Muscle of leg (tissue), 16 donors: ENCODE measurements around the gene SSBP1. TPM values are rescaled to one million over a fixed set of nuclear protein-coding genes. Genes with fewer than 3 reads are reported as not detected.
"Not testable (repeated sequence)": the region's sequence is repeated elsewhere in the genome, so short reads cannot be mapped to it uniquely, and the experiment has no call there.

ENCODE experiments used
- DNase-seq: peaks from one replicate; pipeline ENCODE4 v3.0.0; 2013
- H3K27ac ChIP-seq: one replicate; pipeline ENCODE4 v1.5.1; 2013; ENCODE audit warnings: mild to moderate bottlenecking, low read length, control low read depth
- H3K27me3 ChIP-seq: one replicate; pipeline ENCODE4 v1.6.1; 2013; ENCODE audit warnings: low read length; ENCODE audit not compliant: control insufficient read depth, insufficient read depth
- H3K36me3 ChIP-seq: one replicate; pipeline ENCODE4 v1.6.1; 2013; ENCODE audit warnings: low read length; ENCODE audit not compliant: control insufficient read depth, insufficient read depth
- H3K4me1 ChIP-seq: one replicate; pipeline ENCODE4 v1.6.1; 2013; ENCODE audit warnings: low read length; ENCODE audit not compliant: control insufficient read depth, insufficient read depth
- H3K4me3 ChIP-seq: one replicate; pipeline ENCODE4 v1.5.1; 2013; ENCODE audit warnings: low read length, control low read depth
- H3K9me3 ChIP-seq: replicated peaks from 2 replicates; pipeline ENCODE4 v1.6.1; 2013; ENCODE audit warnings: low read depth, low read length; ENCODE audit not compliant: control insufficient read depth
- WGBS: methylation state at CpG from one replicate; pipeline ENCODE4 v1.1.5; 2013; ENCODE audit warnings: missing lambda C conversion rate; ENCODE audit not compliant: insufficient coverage; 5-methylcytosine and 5-hydroxymethylcytosine counted together
- long read RNA-seq, 11 donors: transcript quantifications; one replicate each; lab custom pipeline, GENCODE V29; 2026
- polyA plus RNA-seq, 8 donors: library from polyadenylated mRNA; unstranded; fragments of 120-200 nt; gene quantifications; one replicate each; pipeline versions ENCODE4 v1.2.1 to v1.2.3, GENCODE V29; 2013; ENCODE audit warnings: inconsistent platforms in 1 of 8, low replicate concordance in 1 of 8; ENCODE audit not compliant: insufficient read length in 8 of 8, insufficient read depth in 1 of 8
- total RNA-seq: library from RNA; stranded (reverse); fragments of 120-200 nt; gene quantifications from one replicate; pipeline ENCODE4 v1.2.4, GENCODE V29; 2013

Gene SSBP1
- total RNA-seq (134 TPM), polyA plus RNA-seq (100 to 1,000 TPM in 4 of 8 donors, 10 to 100 TPM in 4; 89.1 to 108 (median 99.8) TPM)
- long read RNA-seq, donor 1, transcript SSBP1-201 (7 exons, 687 nt) = major isoform, 16 of 30 reads
- long read RNA-seq, donor 1, partial matches to known transcripts = 6 of 30 reads
- long read RNA-seq, donor 1, other reads (novel, unspliced or antisense) = 0 of 30 reads
- long read RNA-seq, donor 2, transcript SSBP1-201 (7 exons, 687 nt) = major isoform, 13 of 18 reads
- long read RNA-seq, donor 2, partial matches to known transcripts = 0 of 18 reads
- long read RNA-seq, donor 2, other reads (novel, unspliced or antisense) = 0 of 18 reads
- long read RNA-seq, donor 3, transcript SSBP1-201 (7 exons, 687 nt) = major isoform, 31 of 50 reads
- long read RNA-seq, donor 3, transcript SSBP1-214 (7 exons, 636 nt) = minor isoform, 5 of 50 reads
- long read RNA-seq, donor 3, partial matches to known transcripts = 6 of 50 reads
- long read RNA-seq, donor 3, other reads (novel, unspliced or antisense) = 0 of 50 reads
- long read RNA-seq, donor 4, transcript SSBP1-214 (7 exons, 636 nt) = minor isoform, 5 of 70 reads
- long read RNA-seq, donor 4, transcript SSBP1-201 (7 exons, 687 nt) = major isoform, 47 of 70 reads
- long read RNA-seq, donor 4, partial matches to known transcripts = 8 of 70 reads
- long read RNA-seq, donor 4, other reads (novel, unspliced or antisense) = 0 of 70 reads
- long read RNA-seq, donor 5, transcript SSBP1-201 (7 exons, 687 nt) = major isoform, 107 of 152 reads
- long read RNA-seq, donor 5, transcript SSBP1-212 (6 exons, 1,434 nt) = minor isoform, 5 of 152 reads
- long read RNA-seq, donor 5, transcript SSBP1-214 (7 exons, 636 nt) = minor isoform, 21 of 152 reads
- long read RNA-seq, donor 5, partial matches to known transcripts = 13 of 152 reads
- long read RNA-seq, donor 5, other reads (novel, unspliced or antisense) = 0 of 152 reads
- long read RNA-seq, donor 6, transcript SSBP1-214 (7 exons, 636 nt) = minor isoform, 19 of 194 reads
- long read RNA-seq, donor 6, transcript SSBP1-212 (6 exons, 1,434 nt) = minor isoform, 11 of 194 reads
- long read RNA-seq, donor 6, transcript SSBP1-201 (7 exons, 687 nt) = major isoform, 118 of 194 reads
- long read RNA-seq, donor 6, partial matches to known transcripts = 38 of 194 reads
- long read RNA-seq, donor 6, other reads (novel, unspliced or antisense) = 0 of 194 reads
- long read RNA-seq, donor 7, transcript SSBP1-201 (7 exons, 687 nt) = major isoform, 98 of 134 reads
- long read RNA-seq, donor 7, transcript SSBP1-214 (7 exons, 636 nt) = minor isoform, 15 of 134 reads
- long read RNA-seq, donor 7, partial matches to known transcripts = 15 of 134 reads
- long read RNA-seq, donor 7, other reads (novel, unspliced or antisense) = 0 of 134 reads
- long read RNA-seq, donor 8, transcript SSBP1-201 (7 exons, 687 nt) = major isoform, 57 of 87 reads
- long read RNA-seq, donor 8, transcript SSBP1-214 (7 exons, 636 nt) = minor isoform, 8 of 87 reads
- long read RNA-seq, donor 8, transcript SSBP1-212 (6 exons, 1,434 nt) = minor isoform, 5 of 87 reads
- long read RNA-seq, donor 8, partial matches to known transcripts = 15 of 87 reads
- long read RNA-seq, donor 8, other reads (novel, unspliced or antisense) = 0 of 87 reads
- long read RNA-seq, donor 9, transcript SSBP1-214 (7 exons, 636 nt) = minor isoform, 7 of 92 reads
- long read RNA-seq, donor 9, transcript SSBP1-201 (7 exons, 687 nt) = major isoform, 70 of 92 reads
- long read RNA-seq, donor 9, partial matches to known transcripts = 7 of 92 reads
- long read RNA-seq, donor 9, other reads (novel, unspliced or antisense) = 0 of 92 reads
- long read RNA-seq, donor 10, transcript SSBP1-201 (7 exons, 687 nt) = major isoform, 95 of 156 reads
- long read RNA-seq, donor 10, transcript SSBP1-212 (6 exons, 1,434 nt) = minor isoform, 9 of 156 reads
- long read RNA-seq, donor 10, transcript SSBP1-214 (7 exons, 636 nt) = minor isoform, 15 of 156 reads
- long read RNA-seq, donor 10, partial matches to known transcripts = 32 of 156 reads
- long read RNA-seq, donor 10, other reads (novel, unspliced or antisense) = 0 of 156 reads
- long read RNA-seq, donor 11, transcript SSBP1-201 (7 exons, 687 nt) = major isoform, 60 of 83 reads
- long read RNA-seq, donor 11, transcript SSBP1-214 (7 exons, 636 nt) = minor isoform, 11 of 83 reads
- long read RNA-seq, donor 11, partial matches to known transcripts = 6 of 83 reads
- long read RNA-seq, donor 11, other reads (novel, unspliced or antisense) = 0 of 83 reads

GRCh38 chr7:141737836-141738591 lies at the start of gene SSBP1:
Gene SSBP1 (plus strand): TSS chr7:141738358. CDS start chr7:141739167, 809 bp downstream.
- WGBS = 5% methylated on average over 29 of the region's 46 CpGs
- Histone ChIP-seq H3K4me3 (peak within 1 kb of the TSS; percentile 88), H3K4me1 (peaks cover 3% of the 10 kb centered on the region), H3K27me3 (no peaks in the 10 kb centered on the region), H3K36me3 (peaks cover 10% of the 10 kb centered on the region), H3K9me3 (no peaks in the 10 kb centered on the region), H3K27ac (peak within 1 kb of the TSS; percentile 88)
- peak; percentile 99 for DNase-seq

GRCh38 chr7:141689072-141689825 lies 48.9 kb upstream of the SSBP1 start:
- not testable (repeated sequence) for H3K27me3 ChIP-seq, H3K36me3 ChIP-seq, H3K9me3 ChIP-seq, H3K27ac ChIP-seq, DNase-seq, H3K4me3 ChIP-seq, H3K4me1 ChIP-seq
- WGBS = no CpG with 5 or more reads among the region's 3 CpGs

- Histone ChIP-seq H3K36me3 (no peaks in the 10 kb centered on the region), H3K4me3 (no peak overlapping the region), H3K27ac (no peak overlapping the region), H3K27me3 (no peaks in the 10 kb centered on the region), H3K4me1 (no peaks in the 10 kb centered on the region), H3K9me3 (no peaks in the 10 kb centered on the region)
- no peak for DNase-seq
- WGBS = no CpG with 5 or more reads among the region's 3 CpGs
These were observed 46.6 kb upstream of the SSBP1 start for GRCh38 chr7:141691540-141691939.

GRCh38 chr7:141691961-141692360 lies 46.2 kb upstream of the SSBP1 start:
- Histone ChIP-seq H3K27ac (no peak overlapping the region), H3K4me3 (no peak overlapping the region), H3K27me3 (no peaks in the 10 kb centered on the region), H3K4me1 (no peaks in the 10 kb centered on the region), H3K9me3 (no peaks in the 10 kb centered on the region), H3K36me3 (no peaks in the 10 kb centered on the region)
- no peak for DNase-seq
- WGBS = no CpG with 5 or more reads among the region's 4 CpGs

- no peak overlapping the region for H3K27ac ChIP-seq
- WGBS = no CpG with 5 or more reads among the region's 3 CpGs
- no peak for DNase-seq
These were observed 45.1 kb upstream of the SSBP1 start for GRCh38 chr7:141693082-141693481.

GRCh38 chr7:141695803-141696289 lies 42.3 kb upstream of the SSBP1 start:
- H3K27ac ChIP-seq = no peak overlapping the region
- H3K36me3 ChIP-seq = no peaks in the 10 kb centered on the region
- DNase-seq = no peak
- H3K4me3 ChIP-seq = no peak overlapping the region
- no peaks in the 10 kb centered on the region for H3K9me3 ChIP-seq
- WGBS = 70% methylated on average over 5 of the region's 6 CpGs
- peaks cover 3% of the 10 kb centered on the region for H3K4me1 ChIP-seq
- no peaks in the 10 kb centered on the region for H3K27me3 ChIP-seq

More at GRCh38 chr7:141693082-141693481, 45.1 kb upstream of the SSBP1 start:
- H3K4me1 ChIP-seq = no peaks in the 10 kb centered on the region
- no peaks in the 10 kb centered on the region for H3K27me3 ChIP-seq
- H3K9me3 ChIP-seq = no peaks in the 10 kb centered on the region
- H3K36me3 ChIP-seq = no peaks in the 10 kb centered on the region
- no peak overlapping the region for H3K4me3 ChIP-seq

GRCh38 chr7:141696348-141696747 lies 41.8 kb upstream of the SSBP1 start:
- Histone ChIP-seq H3K4me1 (peaks cover 6% of the 10 kb centered on the region), H3K9me3 (no peaks in the 10 kb centered on the region), H3K27me3 (no peaks in the 10 kb centered on the region), H3K4me3 (no peak overlapping the region), H3K36me3 (no peaks in the 10 kb centered on the region), H3K27ac (no peak overlapping the region)
- no CpG with 5 or more reads among the region's 2 CpGs for WGBS
- DNase-seq = peak; percentile 60
